ENCODE data around the gene RAPGEF5. TPM values are rescaled to one million over a fixed set of nuclear protein-coding genes. Genes with fewer than 3 reads are reported as not detected.
A peak's percentile ranks its signal among the peaks of the same experiment; 100 is the strongest.

RAPGEF5 gene
- total RNA-seq, 1 experiment from 2014 or later, result 15.6 TPM

DNA sequence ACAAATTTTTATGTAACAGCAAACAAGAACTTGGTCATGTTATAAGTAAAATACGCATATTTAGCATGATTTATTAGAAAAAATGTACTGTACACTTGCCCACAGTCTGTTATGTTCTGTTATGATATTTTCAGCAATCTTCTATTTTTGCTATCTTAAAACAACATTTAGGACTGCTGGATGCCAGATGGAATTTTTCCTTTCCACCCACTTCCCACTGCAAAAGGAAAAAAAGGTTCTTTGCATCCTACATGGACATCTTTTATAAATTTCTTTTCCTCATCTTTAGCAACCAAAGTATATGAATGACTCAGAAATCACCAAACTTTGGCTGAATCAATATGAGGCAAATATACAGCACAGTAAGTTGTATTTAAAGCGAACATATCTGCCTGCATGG is 146.0 kb downstream of the RAPGEF5 start:
- Histone ChIP-seq H3K27ac (ENCODE audit: low read depth, low read length) (no peak overlapping the region), H3K4me2 (ENCODE audit: low read length) (peak overlapping the region; percentile 49), H3K79me2 (ENCODE audit: insufficient read depth, low read length) (no peaks in the 10 kb centered on the region), H3K9ac (ENCODE audit: low read length) (no peak overlapping the region), H2AFZ (ENCODE audit: low read depth, low read length, poor library complexity, severe bottlenecking) (no peak overlapping the region), H3K27me3 (ENCODE audit: insufficient read depth, low read length) (no peaks in the 10 kb centered on the region), H3K9me2 (ENCODE audit: insufficient read depth) (no peaks in the 10 kb centered on the region), H3K4me1 (ENCODE audit: control insufficient read depth in 1 of 2, insufficient read depth in 2 of 2, low read length in 2 of 2) (peaks cover 16 to 44% of the 10 kb centered on the region in 2 experiments), H3K4me3 (replicated peaks in 1 of 2; ENCODE audit: low read depth in 1 of 2, low read length in 2 of 2) (no peak overlapping the region), H3K9me3 (ENCODE audit: control insufficient read depth in 1 of 2, insufficient read depth in 1 of 2, low read depth in 1 of 2, low read length in 2 of 2) (no peaks in the 10 kb centered on the region), H4K20me1 (ENCODE audit: insufficient read depth) (no peaks in the 10 kb centered on the region), H3K36me3 (ENCODE audit: control insufficient read depth in 1 of 2, insufficient read depth in 2 of 2, low read length in 2 of 2) (no peaks in the 10 kb centered on the region)
- no peak for ATAC-seq
- ChIA-PET CTCF (no interaction called here), POLR2A (no interaction called here), RAD21 (ENCODE audit: low non-redundant PET in 1 of 2, low total read pairs in 2 of 2, uncharacterized antibody in 2 of 2, unreplicated experiment in 2 of 2) (no interaction called here)
- no peak for DNase-seq (ENCODE audit: low read depth, low spot score)
- TF ChIP-seq CEBPB (IDR thresholded peaks at IDR 0.05; ENCODE audit: low read depth) (no peak), FOSL1 (IDR thresholded peaks at IDR 0.05; ENCODE audit: low read depth) (no peak), EZH2phosphoT487 (IDR thresholded peaks at IDR 0.05; ENCODE audit: borderline replicate concordance) (no peak), TCF7L2 (IDR thresholded peaks at IDR 0.05; ENCODE audit: borderline replicate concordance, extremely low read depth, insufficient read depth, insufficient read length) (no peak), CBX3 (IDR thresholded peaks at IDR 0.05; ENCODE audit: low read depth) (no peak), ELF1 (IDR thresholded peaks at IDR 0.05; ENCODE audit: borderline replicate concordance, low read depth) (no peak), ZNF274 (IDR thresholded peaks at IDR 0.05; ENCODE audit: low read depth, low read length) (no peak), EGR1 (IDR thresholded peaks at IDR 0.05; ENCODE audit: low read depth) (no peak), JUND (IDR thresholded peaks at IDR 0.05) (no peak), ZFX (IDR thresholded peaks at IDR 0.05) (no peak), POLR2AphosphoS5 (IDR thresholded peaks at IDR 0.05; ENCODE audit: low read depth, low read length) (no peak), RAD21 (IDR thresholded peaks at IDR 0.05; ENCODE audit: low read depth) (no peak), SIN3A (IDR thresholded peaks at IDR 0.05; ENCODE audit: low read depth) (no peak), SRF (IDR thresholded peaks at IDR 0.05; ENCODE audit: low read depth) (no peak)
- TF ChIP-seq, protein P1, sequence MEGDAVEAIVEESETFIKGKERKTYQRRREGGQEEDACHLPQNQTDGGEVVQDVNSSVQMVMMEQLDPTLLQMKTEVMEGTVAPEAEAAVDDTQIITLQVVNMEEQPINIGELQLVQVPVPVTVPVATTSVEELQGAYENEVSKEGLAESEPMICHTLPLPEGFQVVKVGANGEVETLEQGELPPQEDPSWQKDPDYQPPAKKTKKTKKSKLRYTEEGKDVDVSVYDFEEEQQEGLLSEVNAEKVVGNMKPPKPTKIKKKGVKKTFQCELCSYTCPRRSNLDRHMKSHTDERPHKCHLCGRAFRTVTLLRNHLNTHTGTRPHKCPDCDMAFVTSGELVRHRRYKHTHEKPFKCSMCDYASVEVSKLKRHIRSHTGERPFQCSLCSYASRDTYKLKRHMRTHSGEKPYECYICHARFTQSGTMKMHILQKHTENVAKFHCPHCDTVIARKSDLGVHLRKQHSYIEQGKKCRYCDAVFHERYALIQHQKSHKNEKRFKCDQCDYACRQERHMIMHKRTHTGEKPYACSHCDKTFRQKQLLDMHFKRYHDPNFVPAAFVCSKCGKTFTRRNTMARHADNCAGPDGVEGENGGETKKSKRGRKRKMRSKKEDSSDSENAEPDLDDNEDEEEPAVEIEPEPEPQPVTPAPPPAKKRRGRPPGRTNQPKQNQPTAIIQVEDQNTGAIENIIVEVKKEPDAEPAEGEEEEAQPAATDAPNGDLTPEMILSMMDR (IDR thresholded peaks at IDR 0.05 in 2 of 3, conservative IDR thresholded peaks at IDR 0.05 in 1 of 3; ENCODE audit: borderline replicate concordance in 1 of 3, insufficient read depth in 1 of 3, low read depth in 2 of 3, low read length in 2 of 3), result no peak
- TF ChIP-seq, protein P2, sequence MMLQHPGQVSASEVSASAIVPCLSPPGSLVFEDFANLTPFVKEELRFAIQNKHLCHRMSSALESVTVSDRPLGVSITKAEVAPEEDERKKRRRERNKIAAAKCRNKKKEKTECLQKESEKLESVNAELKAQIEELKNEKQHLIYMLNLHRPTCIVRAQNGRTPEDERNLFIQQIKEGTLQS (IDR thresholded peaks at IDR 0.05), result no peak
- TF ChIP-seq, protein P3, sequence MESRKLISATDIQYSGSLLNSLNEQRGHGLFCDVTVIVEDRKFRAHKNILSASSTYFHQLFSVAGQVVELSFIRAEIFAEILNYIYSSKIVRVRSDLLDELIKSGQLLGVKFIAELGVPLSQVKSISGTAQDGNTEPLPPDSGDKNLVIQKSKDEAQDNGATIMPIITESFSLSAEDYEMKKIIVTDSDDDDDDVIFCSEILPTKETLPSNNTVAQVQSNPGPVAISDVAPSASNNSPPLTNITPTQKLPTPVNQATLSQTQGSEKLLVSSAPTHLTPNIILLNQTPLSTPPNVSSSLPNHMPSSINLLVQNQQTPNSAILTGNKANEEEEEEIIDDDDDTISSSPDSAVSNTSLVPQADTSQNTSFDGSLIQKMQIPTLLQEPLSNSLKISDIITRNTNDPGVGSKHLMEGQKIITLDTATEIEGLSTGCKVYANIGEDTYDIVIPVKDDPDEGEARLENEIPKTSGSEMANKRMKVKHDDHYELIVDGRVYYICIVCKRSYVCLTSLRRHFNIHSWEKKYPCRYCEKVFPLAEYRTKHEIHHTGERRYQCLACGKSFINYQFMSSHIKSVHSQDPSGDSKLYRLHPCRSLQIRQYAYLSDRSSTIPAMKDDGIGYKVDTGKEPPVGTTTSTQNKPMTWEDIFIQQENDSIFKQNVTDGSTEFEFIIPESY (IDR thresholded peaks at IDR 0.05; ENCODE audit: extremely low read depth, insufficient replicate concordance, low read length), result no peak
- intact Hi-C loops (cut with micrococcal nuclease), result no loop called here
- no TSS peak for BruUV-seq (replicated peaks)
